Putamen (tissue), 1 donor: ENCODE measurements around the gene PIGBOS1.
"Not testable (repeated sequence)": the region's sequence is repeated elsewhere in the genome, so short reads cannot be mapped to it uniquely, and the experiment has no call there.

Experiments used
- DNase-seq: peaks from one replicate; pipeline ENCODE4 v3.0.0-alpha.2; 2016; ENCODE audit warnings: low spot score

Gene PIGBOS1, protein sequence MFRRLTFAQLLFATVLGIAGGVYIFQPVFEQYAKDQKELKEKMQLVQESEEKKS

DNA sequence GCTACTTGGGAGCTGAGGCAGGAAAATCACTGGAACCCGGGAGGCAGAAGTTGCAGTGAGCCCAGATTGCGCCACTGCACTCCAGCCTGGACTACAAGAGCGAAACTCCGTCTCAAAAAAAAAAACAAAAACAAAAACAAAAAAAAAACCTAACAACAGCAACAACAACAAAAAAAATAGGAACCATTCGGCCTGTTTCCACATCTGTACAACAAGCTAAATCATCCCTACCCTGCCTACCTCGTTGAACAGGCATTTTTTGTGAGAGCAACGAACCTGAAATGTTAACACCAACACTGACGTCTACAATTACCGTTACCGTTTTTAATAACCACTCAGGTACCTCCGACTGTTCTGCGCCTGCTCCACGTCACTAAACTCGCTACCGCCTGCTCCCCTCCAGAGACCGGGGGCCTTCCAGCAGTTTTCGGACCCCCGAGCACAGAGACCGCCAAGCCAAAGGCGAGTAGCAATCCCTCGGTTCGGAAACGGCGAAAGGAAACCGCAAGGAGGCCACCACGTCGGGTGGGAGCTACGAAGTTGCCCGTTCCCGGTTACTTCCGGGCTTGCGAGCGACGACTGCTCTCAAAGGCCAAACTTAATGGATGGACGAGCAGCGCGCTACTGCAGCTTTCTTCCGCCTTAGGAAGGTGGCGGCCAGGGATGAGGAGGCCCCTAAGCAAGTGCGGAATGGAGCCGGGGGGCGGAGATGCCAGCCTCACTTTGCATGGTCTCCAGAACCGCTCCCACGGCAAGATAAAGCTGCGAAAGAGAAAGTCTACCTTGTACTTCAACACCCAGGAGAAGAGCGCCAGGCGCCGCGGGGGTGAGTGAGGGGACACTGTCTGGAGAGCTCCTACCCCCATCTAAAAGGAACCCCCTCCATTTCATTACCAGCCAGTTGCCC lies at the start of gene PIGBOS1, which contains the start of gene PIGB:
Gene PIGBOS1 (minus strand): TSS at position 536 of the 907 bp plus-strand sequence. CDS start 1,331 bp downstream, outside the sequence.
Gene PIGB (plus strand): TSS at position 635 of the 907 bp plus-strand sequence. CDS start 29 bp downstream, at position 664.
- DNase-seq: peak; percentile 82

DNA sequence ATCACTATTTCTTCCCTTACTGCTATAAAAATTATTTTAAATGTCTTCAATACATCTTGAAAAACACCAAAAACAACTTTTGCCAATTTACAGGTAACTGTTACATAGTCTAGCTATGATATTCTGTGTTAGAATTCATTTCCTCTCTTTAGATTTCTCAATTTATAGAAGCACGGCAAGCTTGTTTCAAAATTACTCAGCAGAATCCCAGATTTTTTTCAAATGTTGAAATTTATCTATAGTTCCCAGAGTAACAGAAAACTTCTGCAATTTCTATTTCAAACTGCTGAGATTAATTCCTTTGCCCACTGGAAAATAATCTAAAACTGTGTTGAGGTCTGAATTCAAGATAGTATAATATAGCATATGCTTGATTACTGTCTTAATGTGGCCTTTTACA lies 48.1 kb upstream of the PIGBOS1 start:
- DNase-seq: no peak

DNA sequence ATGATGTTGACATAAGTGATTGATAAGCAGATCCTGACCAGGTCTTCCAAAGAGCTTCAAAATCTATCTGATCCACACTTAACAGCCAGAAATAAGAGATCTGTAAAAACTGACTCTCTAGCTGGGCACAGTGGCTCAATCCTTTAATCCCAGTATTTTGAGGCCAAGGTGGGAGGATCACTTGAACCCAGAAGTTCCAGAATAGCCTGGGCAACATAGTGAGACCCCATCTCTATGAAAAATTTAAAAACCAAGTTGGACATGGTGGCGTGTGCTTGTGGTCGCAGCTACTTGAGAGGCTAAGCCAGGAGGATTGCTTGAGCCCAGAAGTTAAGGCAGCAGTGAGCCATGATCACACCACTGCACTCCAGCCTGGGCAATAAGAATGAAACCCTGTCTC lies 43.7 kb upstream of the PIGBOS1 start:
- no peak for DNase-seq

DNA sequence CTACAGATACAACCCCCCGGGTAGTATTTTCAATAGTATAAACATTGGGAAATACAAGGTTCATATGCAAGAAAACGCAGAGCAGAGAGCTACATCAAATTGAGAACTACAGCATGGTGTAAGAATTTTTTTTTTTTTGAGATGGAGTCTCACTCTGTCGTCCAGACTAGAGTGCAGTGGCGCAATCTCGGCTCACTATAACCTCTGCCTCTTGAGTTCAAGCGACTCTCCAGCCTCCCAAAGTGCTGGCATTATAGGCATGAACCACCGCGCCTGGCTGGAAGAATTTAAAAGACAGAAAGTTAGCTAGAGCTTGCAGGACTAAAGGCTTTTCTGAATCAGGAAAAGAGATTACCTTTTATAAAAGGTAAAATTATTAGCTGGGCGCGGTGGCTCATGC lies 42.1 kb upstream of the PIGBOS1 start:
- no peak for DNase-seq

DNA sequence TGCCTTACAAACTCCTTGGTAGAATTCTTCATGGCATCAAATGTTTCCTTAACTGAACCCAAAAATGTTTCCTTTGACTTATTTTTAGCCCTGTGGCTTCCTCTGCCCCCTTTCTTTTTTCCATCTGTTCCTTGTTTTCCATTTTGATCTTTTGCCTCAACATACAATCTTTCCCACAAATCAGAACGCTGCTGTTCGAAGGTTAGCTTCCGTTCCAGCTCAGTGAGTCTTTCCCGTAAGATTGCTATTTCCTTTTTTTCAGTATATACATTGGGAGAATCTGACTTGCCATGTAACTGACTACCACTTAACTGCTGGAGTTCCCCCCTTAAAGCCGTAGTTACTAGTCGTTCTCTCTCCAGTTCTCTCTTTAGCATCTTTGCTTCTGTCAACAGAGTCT lies 41.3 kb upstream of the PIGBOS1 start:
- no peak for DNase-seq

DNA sequence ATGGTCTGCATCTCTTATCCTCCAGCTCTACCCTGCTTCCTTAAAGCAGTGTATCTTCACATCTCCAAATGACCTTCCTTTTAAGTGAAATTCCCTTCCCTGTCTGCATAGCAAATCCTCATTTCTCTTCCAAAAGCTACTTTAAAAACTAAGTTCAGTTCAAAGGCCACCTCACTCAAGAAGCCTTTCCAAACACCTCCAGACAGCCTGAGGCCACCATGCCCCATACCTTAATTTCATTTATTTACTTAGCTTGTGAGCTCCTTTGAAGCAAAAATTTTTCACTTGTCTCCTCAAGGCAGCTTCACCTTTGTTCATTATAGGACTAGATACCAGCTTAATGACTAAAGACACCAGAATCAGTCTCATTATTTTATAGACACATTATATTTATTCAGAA lies 39.5 kb upstream of the PIGBOS1 start:
- no peak for DNase-seq

DNA sequence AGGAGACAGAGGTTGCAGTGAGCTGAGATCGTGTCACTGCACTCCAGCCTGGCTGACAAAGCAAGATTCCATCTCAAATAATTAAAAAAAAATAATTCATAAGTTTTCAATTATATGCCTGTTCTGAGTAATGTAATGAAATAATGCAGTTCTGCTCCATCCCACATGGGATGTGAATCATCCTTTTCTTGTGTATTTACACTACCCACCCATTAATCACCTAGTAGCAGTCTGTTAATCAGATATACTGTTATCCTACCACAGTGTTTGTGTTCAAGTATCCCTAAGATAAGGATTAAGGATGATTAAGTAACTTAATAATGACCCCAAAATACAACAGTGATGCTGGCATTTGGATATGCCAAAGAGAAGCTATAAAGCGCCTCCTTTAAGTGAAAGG lies 38.9 kb upstream of the PIGBOS1 start:
- no peak for DNase-seq

DNA sequence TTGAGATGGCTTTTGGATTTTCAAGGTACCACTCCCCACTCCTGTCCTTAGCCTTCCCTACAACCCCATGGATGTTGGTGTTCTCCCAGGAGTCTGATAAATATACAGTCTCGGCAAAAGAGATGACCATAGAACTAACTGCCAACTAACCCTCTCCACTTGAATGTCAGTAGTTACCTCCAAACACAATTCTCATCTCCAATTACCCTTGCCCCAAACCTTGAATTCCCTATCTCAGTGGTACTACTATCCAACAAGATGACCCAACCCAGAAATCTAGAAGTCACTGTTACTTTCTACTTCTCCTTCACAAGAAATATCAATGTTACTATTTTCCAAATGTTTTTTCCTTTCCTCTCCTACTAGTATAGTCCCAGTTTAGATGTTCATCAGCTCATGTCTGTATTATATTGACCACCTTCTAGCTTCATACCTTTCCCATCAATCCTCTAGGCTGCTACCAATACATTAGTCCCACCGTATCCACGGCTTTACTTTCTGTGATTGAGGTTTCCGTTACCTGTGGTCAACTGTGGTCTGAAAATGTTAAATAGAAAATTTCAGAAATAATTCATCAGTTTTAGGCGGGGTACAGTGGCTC lies 38.2 kb upstream of the PIGBOS1 start:
- no peak for DNase-seq

DNA sequence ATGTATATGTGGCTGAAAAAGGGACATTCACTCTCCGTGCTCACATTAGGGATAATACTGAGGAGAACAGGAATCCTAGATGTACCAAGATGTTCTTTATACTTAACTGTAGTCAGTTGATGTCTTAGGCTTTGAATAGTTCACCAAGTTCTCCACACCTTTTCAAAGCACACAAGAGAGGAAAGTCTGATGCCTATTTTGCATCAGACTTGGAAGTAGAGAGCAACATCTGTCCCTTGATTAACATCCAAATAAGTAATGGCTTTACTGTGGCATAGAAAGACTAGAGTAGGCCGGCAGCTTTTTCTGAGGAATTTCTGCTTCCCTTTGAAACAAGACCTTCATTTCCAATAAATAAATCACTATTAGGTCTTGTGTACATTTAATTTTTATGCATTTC lies 34.1 kb upstream of the PIGBOS1 start:
- DNase-seq: no peak

DNA sequence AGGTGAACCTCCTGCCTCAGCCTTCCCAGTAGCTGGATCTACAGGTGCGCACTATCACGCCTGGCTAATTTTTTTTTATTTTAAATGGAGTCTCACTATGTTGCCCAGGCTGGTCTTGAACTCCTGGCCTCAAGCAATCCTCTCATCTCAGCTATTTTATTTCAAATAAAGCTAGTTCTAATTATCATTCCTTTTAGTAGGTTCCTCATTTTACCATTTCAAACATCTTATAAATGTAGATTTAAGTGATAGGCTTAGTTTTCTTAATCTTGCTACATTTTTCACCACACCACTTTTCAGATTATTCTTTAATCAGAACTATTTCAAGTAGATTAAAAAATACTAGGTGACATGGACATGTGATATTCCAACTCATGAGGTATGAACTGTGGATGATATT lies 30.4 kb upstream of the PIGBOS1 start:
- no peak for DNase-seq

DNA sequence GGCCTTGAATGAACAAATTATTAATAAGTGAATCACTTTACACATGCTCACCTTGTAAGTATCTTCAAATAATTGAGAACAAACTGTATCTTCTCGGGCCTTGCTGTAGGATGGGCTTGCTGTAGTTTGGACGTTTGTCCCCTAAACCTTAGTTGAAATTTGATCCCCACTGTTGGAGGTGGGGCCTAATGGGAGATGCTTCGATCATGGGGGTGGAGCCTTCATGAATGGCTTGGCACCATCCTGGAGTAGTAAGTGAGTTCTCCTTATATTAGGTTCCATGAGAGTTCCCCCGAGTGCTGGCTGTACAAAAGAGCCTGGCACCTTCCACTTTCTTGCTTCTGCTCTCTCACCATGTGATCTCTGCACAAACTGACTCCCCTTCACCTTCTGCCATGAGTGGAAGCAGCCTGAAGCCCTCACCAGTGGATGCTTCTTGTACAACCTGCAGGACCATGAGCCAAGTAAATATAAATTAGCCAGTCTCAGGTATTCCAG lies 29.4 kb upstream of the PIGBOS1 start:
- DNase-seq: no peak

DNA sequence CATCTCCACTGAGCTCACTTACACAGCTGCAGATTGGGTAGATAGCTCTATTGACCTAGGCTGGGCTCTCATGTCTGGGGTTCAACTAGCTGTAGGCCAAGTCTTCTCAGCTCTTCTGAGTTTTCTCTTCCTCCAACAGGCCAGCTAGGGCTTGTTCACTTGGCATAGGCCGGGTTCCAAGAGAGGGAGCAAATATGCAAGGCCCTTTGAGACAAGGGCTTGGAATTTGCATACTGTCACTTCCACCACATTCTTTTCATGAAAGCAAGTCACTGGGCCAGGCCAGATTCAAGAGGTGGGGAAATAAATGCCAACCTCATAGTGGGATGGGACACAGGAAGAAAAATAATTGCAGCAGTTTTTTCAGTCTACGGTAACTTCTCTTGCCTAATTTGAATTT lies 25.3 kb upstream of the PIGBOS1 start:
- no peak for DNase-seq

DNA sequence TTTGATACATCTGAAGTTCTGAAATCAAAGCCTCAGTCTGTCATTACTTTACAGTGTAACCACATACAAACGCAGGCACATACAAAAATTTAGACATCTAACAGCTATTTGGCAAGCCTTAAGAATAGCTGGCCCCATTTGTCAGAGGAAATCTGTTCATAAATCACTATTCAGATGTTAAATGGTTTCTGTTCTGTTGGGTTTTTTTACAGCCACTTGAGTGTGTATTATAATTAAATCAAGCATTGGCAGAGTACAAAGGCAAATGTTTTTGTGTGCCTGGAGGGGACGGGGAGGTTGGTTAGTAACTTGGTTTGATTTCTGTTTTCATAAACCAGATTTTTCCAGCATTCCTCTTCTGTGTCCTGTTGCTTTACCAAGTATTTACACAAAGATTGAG lies 24.2 kb upstream of the PIGBOS1 start:
- DNase-seq: no peak

DNA sequence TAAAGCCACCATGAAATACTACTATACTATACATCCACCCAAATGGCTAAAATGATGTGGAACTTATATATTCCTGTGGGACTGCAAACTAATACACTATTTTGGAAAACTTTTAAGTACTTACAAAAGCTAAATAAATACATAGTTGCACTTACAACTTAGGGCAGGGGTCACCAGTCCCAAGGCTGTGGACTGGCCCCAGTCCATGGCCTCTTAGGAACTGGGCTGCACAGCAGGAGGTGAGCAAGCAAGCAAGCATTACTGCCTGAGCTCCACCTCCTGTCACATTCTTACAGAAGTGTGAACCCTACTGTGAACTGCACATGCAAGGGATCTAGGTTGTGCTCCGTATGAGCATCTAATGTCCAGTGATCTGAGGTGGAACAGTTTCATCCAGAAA lies 18.2 kb upstream of the PIGBOS1 start:
- DNase-seq: no peak

DNA sequence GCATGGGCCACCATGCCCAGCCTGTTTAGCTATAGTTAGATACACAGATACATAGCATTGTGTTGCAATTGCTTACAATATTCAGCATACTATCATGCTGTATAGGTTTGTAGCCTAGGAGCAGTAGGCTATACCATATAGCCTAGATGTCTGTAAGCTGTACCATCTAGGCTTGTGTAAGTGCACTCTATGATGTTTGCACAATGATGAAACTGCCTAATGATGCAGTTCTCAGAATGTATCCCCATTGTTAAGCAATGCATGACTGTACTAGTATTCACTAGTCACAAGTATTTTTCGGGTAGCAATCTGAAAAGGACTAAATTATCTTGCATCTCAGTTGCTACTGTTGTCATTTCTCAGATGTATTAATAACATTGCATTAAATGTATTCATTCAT lies 16.1 kb upstream of the PIGBOS1 start:
- DNase-seq: no peak

DNA sequence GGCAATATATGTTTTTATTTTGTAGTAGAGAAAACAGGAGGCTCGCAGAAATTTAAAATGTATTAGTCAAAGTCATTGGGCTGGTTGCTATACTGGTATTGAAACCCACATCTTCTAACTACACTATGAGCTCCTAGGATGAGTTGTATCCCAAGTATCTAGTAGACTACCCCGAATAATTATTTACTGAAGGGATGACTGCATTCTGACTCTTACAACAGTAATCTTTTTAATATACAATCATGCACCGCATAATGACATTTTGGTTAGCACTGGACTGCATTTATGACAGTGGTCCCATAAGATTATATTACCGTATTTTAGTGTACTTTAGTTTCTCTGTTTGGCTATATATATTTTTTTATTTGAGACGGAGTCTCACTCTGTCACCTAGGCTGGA lies 15.4 kb upstream of the PIGBOS1 start:
- DNase-seq: no peak

DNA sequence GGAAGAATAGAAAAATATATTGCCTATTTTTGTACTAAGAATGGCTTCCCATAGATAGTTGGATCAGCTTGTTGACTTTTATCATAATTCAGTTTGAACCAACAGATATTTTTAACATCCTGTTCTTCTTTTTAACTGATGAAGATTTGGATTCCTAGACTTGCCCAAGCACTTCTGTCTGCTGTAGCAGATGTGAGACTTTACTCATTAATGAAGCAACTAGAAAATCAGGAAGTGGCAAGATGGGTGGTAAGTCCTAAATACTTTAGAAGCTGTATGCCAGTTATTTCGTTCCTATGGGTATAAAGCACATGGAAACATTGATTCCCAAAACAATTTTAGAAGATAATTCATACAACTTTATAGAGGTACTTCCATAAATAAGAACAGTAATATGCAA lies 8.5 kb upstream of the PIGBOS1 start:
- no peak for DNase-seq

DNA sequence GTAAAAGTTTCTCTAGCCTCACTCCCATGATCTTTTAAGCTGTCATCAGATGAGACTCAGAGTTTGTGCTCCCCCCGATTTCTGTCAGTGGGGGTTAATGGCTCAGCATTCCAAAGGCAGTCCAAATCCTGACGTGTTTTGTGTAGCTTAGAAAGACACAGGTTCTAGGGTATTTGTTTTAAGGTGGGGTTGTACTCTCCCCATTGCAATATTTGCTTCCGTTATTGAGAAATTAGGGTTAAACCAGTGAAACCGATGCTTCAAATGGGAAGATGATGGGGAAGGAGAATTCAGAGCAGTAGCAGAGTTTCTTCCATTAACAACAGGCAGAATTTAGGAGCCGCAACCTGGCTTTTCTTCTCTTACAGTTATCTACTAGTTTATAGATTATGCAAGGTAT lies 3.5 kb upstream of the PIGBOS1 start:
- DNase-seq: no peak

DNA sequence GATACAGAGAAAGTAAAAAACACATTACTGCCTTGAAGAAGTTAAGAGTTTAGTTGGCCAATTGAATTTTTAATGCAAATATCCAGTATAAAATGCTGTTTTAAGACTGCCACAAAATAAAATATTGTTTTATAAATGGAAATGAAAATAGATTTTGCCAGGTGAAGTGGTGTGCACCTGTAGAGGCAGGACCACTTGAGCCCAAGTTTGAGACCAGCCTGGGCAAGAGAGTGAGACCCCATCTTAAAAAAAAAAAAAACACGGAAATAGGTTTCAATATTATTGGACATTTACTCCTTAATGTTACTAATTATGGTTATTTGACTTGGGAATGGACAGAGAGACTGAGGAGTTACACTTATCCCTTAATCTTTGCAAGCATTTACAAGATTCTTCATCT lies 2.0 kb upstream of the PIGBOS1 start:
- DNase-seq: no peak

DNA sequence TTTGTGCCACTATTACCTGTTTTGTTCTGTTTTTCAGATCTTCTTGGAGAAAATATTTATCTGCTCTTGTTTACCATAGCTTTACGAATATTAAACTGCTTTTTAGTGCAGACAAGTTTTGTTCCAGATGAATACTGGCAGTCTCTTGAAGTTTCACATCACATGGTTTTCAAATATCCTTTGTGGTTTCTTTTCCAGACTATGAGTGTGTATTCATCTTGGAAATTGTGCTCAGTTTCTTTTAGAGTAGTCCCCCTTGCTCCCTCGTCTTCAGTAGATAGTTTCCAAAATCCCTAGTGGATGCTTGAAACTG lies 1.3 kb upstream of the PIGBOS1 start:
- DNase-seq: no peak

DNA sequence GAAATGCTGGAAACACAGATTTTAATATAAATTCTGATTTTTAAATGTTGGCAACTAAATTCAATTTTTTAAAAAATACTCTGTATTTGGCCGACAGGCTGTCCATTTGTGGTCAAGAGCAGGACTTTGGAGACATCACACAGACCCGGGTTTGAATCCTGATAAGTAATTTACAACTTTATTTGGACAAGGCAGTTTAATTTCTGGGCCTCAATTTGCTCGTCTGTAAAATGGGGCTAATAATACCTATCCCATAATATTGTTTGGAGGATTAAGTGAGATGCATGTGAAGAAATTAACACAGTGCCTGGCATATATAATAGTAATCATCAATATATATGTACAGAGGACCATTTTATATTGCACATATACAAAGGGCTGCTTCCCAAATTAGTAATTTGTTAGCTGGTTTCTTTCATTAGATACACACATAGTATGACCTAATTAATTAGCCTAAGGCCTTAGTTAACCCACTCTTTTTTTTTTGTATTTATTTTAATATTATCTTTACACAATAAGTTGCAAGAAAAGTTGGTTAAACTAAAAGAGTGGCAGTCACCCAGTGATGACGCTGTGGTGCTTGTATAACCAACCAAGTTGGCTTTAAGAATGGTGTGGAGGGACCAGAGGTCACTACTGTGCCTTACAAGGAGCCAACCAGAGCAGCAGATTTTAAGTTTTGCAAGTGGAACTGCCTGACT lies 764 bp upstream of the PIGBOS1 start:
- DNase-seq: no peak

DNA sequence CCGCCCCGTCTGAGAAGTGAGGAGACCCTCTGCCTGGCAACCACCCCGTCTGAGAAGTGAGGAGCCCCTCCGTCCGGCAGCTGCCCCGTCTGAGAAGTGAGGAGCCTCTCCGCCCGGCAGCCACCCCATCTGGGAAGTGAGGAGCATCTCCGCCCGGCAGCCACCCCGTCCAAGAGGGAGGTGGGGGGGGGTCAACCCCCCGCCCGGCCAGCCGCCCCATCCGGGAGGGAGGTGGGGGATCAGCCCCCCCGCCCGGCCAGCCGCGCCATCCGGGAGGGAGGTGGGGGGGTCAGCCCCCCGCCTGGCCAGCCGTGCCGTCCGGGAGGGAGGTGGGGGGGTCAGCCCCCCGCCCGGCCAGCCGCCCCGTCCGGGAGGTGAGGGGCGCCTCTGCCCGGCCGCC lies 16.1 kb downstream of the PIGBOS1 start:
- not testable (repeated sequence) for DNase-seq

DNA sequence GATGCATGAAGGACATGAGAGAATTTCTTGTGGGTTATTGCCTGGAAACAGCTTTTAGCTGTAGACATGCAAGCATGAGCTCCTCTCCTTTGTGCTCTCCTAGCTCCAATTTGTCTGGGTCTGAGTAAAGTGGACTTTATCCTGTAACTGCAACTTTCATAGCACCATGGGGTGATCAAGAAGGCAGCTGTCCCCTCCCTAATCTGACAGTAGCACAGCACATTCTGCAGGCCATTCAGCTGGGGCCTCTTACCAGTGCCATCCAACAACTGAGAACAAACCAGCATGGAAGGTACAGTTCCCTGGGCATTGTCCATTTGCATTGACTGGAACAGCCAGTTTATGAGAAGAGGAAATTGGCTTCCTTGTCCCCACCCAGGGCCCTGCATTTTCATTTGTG lies 21.6 kb downstream of the PIGBOS1 start:
- DNase-seq: no peak
